Parathyroid adenoma (tissue), 2 donors: ENCODE data around the gene MRPL42.

Experiments
- H2AFZ ChIP-seq: fragments of 300-600 bp; sonication (generic); one replicate; pipeline ENCODE4 v1.7.0; 2017; ENCODE audit warnings: antibody characterized with exemption, mild to moderate bottlenecking
- H3K27ac ChIP-seq: fragments of 300-600 bp; sonication (generic); one replicate; pipeline ENCODE4 v1.7.0; 2017
- H3K27me3 ChIP-seq: fragments of 300-600 bp; sonication (generic); one replicate; pipeline ENCODE4 v1.7.0; 2017; ENCODE audit warnings: low read length; ENCODE audit not compliant: control insufficient read depth, insufficient read depth
- H3K36me3 ChIP-seq: fragments of 300-600 bp; sonication (generic); one replicate; pipeline ENCODE4 v1.7.0; 2017; ENCODE audit warnings: low read length; ENCODE audit not compliant: control insufficient read depth, insufficient read depth
- H3K4me1 ChIP-seq: fragments of 300-600 bp; sonication (generic); one replicate; pipeline ENCODE4 v1.7.0; 2017; ENCODE audit warnings: control low read depth
- H3K4me2 ChIP-seq: fragments of 300-600 bp; sonication (generic); one replicate; pipeline ENCODE4 v1.7.0; 2017; ENCODE audit warnings: low read length
- H3K4me3 ChIP-seq: fragments of 300-600 bp; sonication (generic); one replicate; pipeline ENCODE4 v1.7.0; 2017; ENCODE audit warnings: low read depth, low read length
- H3K79me2 ChIP-seq: fragments of 300-600 bp; sonication (generic); one replicate; pipeline ENCODE4 v1.7.0; 2017; ENCODE audit warnings: control low read depth
- H3K9ac ChIP-seq: fragments of 300-600 bp; sonication (generic); one replicate; pipeline ENCODE4 v1.7.0; 2017; ENCODE audit warnings: mild to moderate bottlenecking
- H3K9me3 ChIP-seq: fragments of 300-600 bp; sonication (generic); one replicate; pipeline ENCODE4 v1.7.0; 2017; ENCODE audit warnings: low read length; ENCODE audit not compliant: control insufficient read depth
- TF ChIP-seq, protein P1 (sequence below): fragments of 300-600 bp; sonication (generic); IDR thresholded peaks from one replicate; pipeline ENCODE4 v1.7.0; 2017; ENCODE audit warnings: antibody characterized with exemption, mild to moderate bottlenecking
- donor health status: primary hyperparathyroidism.

The MRPL42 gene

GRCh38 chr12:93451423-93452158, 15.7 kb upstream of the MRPL42 start:
- H3K9ac ChIP-seq = no peak overlapping the region
- no peak overlapping the region for H2AFZ ChIP-seq
- H3K9me3 ChIP-seq = no peaks in the 10 kb centered on the region
- TF ChIP-seq, protein P1, sequence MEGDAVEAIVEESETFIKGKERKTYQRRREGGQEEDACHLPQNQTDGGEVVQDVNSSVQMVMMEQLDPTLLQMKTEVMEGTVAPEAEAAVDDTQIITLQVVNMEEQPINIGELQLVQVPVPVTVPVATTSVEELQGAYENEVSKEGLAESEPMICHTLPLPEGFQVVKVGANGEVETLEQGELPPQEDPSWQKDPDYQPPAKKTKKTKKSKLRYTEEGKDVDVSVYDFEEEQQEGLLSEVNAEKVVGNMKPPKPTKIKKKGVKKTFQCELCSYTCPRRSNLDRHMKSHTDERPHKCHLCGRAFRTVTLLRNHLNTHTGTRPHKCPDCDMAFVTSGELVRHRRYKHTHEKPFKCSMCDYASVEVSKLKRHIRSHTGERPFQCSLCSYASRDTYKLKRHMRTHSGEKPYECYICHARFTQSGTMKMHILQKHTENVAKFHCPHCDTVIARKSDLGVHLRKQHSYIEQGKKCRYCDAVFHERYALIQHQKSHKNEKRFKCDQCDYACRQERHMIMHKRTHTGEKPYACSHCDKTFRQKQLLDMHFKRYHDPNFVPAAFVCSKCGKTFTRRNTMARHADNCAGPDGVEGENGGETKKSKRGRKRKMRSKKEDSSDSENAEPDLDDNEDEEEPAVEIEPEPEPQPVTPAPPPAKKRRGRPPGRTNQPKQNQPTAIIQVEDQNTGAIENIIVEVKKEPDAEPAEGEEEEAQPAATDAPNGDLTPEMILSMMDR = no peak
- no peak overlapping the region for H3K4me2 ChIP-seq
- no peaks in the 10 kb centered on the region for H3K27me3 ChIP-seq
- no peak overlapping the region for H3K27ac ChIP-seq
- H3K4me1 ChIP-seq = no peaks in the 10 kb centered on the region
- H3K36me3 ChIP-seq = no peaks in the 10 kb centered on the region
- H3K4me3 ChIP-seq = no peak overlapping the region
- H3K79me2 ChIP-seq = no peaks in the 10 kb centered on the region

- H3K9ac ChIP-seq = no peak overlapping the region
- H3K27ac ChIP-seq = no peak overlapping the region
- no peak overlapping the region for H2AFZ ChIP-seq
- H3K4me1 ChIP-seq = no peaks in the 10 kb centered on the region
- H3K79me2 ChIP-seq = no peaks in the 10 kb centered on the region
- H3K9me3 ChIP-seq = no peaks in the 10 kb centered on the region
- H3K36me3 ChIP-seq = no peaks in the 10 kb centered on the region
- H3K4me2 ChIP-seq = no peak overlapping the region
- TF ChIP-seq, protein P1 = no peak
- no peaks in the 10 kb centered on the region for H3K27me3 ChIP-seq
- no peak overlapping the region for H3K4me3 ChIP-seq
Observed at GRCh38 chr12:93453633-93454032, 13.7 kb upstream of the MRPL42 start.

DNA sequence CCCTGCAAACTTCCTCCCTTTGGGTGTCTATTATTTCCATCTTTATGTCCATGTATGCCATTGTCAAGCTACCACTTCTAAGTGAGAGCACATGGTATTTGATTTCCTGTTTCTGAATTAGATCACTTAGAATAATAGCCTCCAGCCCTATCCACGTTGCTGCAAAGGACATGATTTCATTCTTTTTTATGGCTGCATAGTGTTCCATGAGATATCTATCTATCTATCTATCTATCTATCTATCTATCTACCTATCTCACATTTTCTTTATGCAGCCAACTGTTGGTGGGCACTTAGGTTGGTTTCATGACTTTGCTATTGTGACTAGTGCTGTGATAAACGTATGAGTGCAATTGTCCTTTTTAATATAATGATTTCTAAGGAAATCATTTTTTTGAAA, 11.2 kb upstream of the MRPL42 start:
- Histone ChIP-seq H3K27me3 (no peaks in the 10 kb centered on the region), H2AFZ (no peak overlapping the region), H3K4me2 (no peak overlapping the region), H3K4me1 (no peaks in the 10 kb centered on the region), H3K36me3 (no peaks in the 10 kb centered on the region), H3K79me2 (no peaks in the 10 kb centered on the region), H3K4me3 (no peak overlapping the region), H3K9ac (no peak overlapping the region), H3K27ac (no peak overlapping the region), H3K9me3 (no peaks in the 10 kb centered on the region)
- TF ChIP-seq, protein P1 = no peak

- Histone ChIP-seq H3K36me3 (no peaks in the 10 kb centered on the region), H3K27ac (no peak overlapping the region), H3K4me3 (no peak overlapping the region), H3K27me3 (no peaks in the 10 kb centered on the region), H3K9ac (no peak overlapping the region), H3K79me2 (no peaks in the 10 kb centered on the region), H3K4me1 (no peaks in the 10 kb centered on the region), H3K9me3 (no peaks in the 10 kb centered on the region), H3K4me2 (no peak overlapping the region), H2AFZ (no peak overlapping the region)
- TF ChIP-seq, protein P1 = no peak
Observed at GRCh38 chr12:93459097-93459496, 8.2 kb upstream of the MRPL42 start.

DNA sequence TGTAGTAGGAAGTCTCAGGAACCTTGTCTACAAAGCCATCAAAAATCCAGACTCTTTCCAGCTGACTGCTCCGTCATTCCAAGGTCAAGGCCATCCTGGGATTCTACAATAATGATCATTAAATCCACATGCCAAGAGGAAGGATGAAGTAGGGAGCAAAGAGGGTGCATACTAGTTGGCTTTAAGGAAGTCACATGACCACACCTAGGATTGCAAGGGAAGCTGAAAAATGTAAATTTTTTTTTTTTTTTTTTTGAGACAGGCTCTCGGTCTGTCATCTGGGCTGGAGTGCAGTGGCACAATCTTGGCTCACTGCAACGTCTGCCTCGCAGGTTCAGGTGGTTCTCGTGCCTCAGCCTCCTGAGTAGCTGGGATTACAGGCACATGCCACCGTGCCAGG, 7.3 kb upstream of the MRPL42 start:
- no peaks in the 10 kb centered on the region for H3K27me3 ChIP-seq
- no peak overlapping the region for H3K9ac ChIP-seq
- H3K27ac ChIP-seq = no peak overlapping the region
- no peak overlapping the region for H3K4me2 ChIP-seq
- no peaks in the 10 kb centered on the region for H3K79me2 ChIP-seq
- no peak overlapping the region for H3K4me3 ChIP-seq
- H3K4me1 ChIP-seq = no peaks in the 10 kb centered on the region
- H2AFZ ChIP-seq = no peak overlapping the region
- TF ChIP-seq, protein P1 = no peak
- H3K9me3 ChIP-seq = no peaks in the 10 kb centered on the region
- no peaks in the 10 kb centered on the region for H3K36me3 ChIP-seq
